GM12873 (cell line): ENCODE results near the gene CD96.

ENCODE experiments used
- TF ChIP-seq, protein P1 (sequence below): IDR thresholded peaks from 2 replicates; pipeline ENCODE4 v1.5.1; 2012; ENCODE audit warnings: low read depth, mild to moderate bottlenecking, moderate library complexity, low read length, control low read depth; ENCODE audit not compliant: insufficient read depth; ENCODE audit errors: missing control alignments

The CD96 gene

DNA sequence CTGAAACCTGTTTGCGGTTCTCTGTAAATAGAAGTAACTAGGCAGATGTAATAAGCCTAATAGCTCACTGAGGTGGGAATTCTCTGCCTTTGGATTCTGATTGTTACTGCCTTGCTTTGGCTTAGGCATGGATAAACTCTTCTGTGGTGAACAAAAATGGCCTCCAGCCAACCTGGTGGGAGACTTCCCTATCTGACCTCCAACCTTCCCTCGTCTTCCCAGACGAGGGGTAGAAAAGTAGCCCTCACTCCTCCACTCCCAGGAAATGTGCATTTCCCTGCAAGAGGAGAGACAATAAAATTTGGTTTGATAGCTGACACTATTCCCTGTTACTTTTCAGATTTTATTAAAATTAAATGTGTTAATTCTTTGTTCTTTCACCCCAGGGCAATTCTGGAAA lies 606 bp upstream of the CD96 start:
- TF ChIP-seq, protein P1, sequence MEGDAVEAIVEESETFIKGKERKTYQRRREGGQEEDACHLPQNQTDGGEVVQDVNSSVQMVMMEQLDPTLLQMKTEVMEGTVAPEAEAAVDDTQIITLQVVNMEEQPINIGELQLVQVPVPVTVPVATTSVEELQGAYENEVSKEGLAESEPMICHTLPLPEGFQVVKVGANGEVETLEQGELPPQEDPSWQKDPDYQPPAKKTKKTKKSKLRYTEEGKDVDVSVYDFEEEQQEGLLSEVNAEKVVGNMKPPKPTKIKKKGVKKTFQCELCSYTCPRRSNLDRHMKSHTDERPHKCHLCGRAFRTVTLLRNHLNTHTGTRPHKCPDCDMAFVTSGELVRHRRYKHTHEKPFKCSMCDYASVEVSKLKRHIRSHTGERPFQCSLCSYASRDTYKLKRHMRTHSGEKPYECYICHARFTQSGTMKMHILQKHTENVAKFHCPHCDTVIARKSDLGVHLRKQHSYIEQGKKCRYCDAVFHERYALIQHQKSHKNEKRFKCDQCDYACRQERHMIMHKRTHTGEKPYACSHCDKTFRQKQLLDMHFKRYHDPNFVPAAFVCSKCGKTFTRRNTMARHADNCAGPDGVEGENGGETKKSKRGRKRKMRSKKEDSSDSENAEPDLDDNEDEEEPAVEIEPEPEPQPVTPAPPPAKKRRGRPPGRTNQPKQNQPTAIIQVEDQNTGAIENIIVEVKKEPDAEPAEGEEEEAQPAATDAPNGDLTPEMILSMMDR = no peak

GRCh38 chr3:111542611-111543300 lies 759 bp downstream of the CD96 start:
- TF ChIP-seq, protein P1 = no peak

DNA sequence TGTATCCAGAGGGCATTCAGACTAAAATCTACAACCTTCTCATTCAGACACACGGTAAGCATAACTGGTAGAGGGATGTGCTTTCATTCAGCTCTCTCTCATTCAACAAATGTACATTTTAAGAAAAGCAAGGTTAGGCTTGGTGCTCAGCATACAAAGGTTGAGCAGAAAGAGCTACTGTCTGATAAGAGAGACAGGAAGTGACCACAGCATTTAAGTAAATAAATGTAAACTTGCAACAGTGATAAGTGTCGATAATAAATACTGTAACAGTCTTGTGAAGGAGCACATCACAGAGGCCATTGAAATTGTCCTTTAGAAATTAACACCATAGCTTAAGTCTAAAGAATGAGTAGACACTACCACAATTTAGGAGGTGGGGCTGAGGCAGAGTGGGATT lies 3.4 kb downstream of the CD96 start:
- TF ChIP-seq, protein P1 = no peak

- TF ChIP-seq, protein P1 = no peak
These were observed 5.6 kb downstream of the CD96 start for GRCh38 chr3:111547631-111548030.

DNA sequence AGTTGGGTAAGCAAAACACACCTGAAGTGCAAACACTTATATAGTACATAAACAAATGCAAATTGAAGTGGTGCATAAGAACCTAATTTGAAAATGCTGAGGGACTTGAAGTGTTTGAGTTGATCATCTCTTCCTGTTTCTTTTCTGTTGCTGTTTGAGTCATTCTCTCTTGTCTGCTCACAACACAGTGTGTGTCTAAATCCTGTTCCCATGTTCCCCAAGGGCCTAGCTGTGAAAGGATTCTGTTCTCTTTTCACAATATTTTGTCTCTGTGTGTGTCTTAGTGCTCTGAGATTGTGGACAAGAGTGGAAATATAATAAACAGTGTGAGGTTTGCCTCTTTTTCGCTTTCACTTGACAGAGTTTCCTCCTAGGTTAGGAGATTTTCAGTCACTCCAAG lies 6.1 kb downstream of the CD96 start:
- TF ChIP-seq, protein P1 = no peak

DNA sequence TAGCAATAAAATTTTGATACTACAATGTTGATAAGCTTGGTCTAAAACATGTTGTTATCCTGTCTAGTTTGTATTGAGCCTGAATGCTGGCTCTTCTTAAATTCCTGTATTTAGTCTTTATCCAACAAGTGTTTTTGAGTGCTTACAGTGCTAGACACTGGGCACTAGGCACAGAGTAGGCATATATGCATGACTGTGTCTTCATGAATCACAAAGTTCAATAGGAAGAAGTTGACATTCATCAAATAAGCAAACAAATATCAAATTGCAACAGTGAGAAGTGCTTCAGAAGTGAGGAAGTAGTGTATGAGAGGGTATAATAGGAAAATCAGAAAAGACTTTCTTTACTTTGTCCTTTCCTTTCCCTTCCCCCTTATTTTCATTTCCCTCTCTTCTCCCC lies 6.8 kb downstream of the CD96 start:
- TF ChIP-seq, protein P1 = no peak

GRCh38 chr3:111566844-111567243 lies 24.8 kb downstream of the CD96 start:
- TF ChIP-seq, protein P1 = no peak
